Ovary (tissue), 9 donors: ENCODE data around the gene DCTN2. TPM values are rescaled to one million over a fixed set of nuclear protein-coding genes. Genes with fewer than 3 reads are reported as not detected.

Experiments used
- DNase-seq, 5 donors: peaks; one replicate each; pipeline ENCODE4 v3.0.0-alpha.2; 2019 to 2020
- H3K27ac ChIP-seq, 2 donors: fragments of 200-600 bp; one replicate each; pipeline versions ENCODE4 v1.5.1 to v1.8.0; 2019 to 2022
- H3K27me3 ChIP-seq: fragments of 200-600 bp; one replicate; pipeline ENCODE4 v1.8.0; 2022
- H3K36me3 ChIP-seq: fragments of 200-600 bp; sonication (generic); one replicate; pipeline ENCODE4 v1.5.1; 2019
- H3K4me1 ChIP-seq: one replicate; pipeline ENCODE4 v1.8.1; 2013; ENCODE audit warnings: mild to moderate bottlenecking, moderate library complexity; ENCODE audit not compliant: insufficient read depth
- H3K4me3 ChIP-seq: fragments of 200-600 bp; sonication (generic); one replicate; pipeline ENCODE4 v1.5.1; 2017
- H3K9me3 ChIP-seq, 2 donors: fragments of 200-600 bp in 1 of 2; sonication (generic) in 1 of 2; one replicate each; pipeline versions ENCODE4 v1.5.1 to v1.8.1; 2013 to 2019; ENCODE audit warnings: mild to moderate bottlenecking in 1 of 2, moderate library complexity in 1 of 2
- EP300 ChIP-seq: sonication (generic); formaldehyde crosslinking; IDR thresholded peaks from one replicate; pipeline ENCODE4 v1.6.1; 2017; ENCODE audit warnings: antibody characterized with exemption
- POLR2A ChIP-seq: fragments of 450-650 bp; IDR thresholded peaks from one replicate; pipeline ENCODE4 v1.6.1; 2017; ENCODE audit warnings: antibody characterized with exemption, mild to moderate bottlenecking, moderate library complexity
- WGBS, 3 donors: extraction: QIAGEN DNeasy Blood & Tissue Kit in 1 of 3; methylation state at CpG; one replicate each; pipeline versions ENCODE4 v1.1.5 to v1.1.7; 2013 to 2017; 5-methylcytosine and 5-hydroxymethylcytosine counted together
- intact Hi-C, 4 donors: fragments of 100-400 bp; cut with DNase I; formaldehyde crosslinking; loops; one replicate each; pipeline versions ENCODE4 v1.11.0 to v1.15.1; 2022 to 2023
- polyA plus RNA-seq, 2 donors: library from polyadenylated mRNA; stranded (reverse); fragments of 200-250 nt in 1 of 2; fragments of 350-450 nt in 1 of 2; fragmentation: Illumina TruSeq in 1 of 2; extraction: RNeasy Lipid Tissue Mini Kit (QIAGEN cat#74804) in 1 of 2; gene quantifications; one replicate each; pipeline ENCODE4 v1.2.3, GENCODE V29; 2013 to 2014
- total RNA-seq, 7 donors: library from RNA; depleted of rRNA in 2 of 7; stranded (reverse); fragments of >200 nt in 2 of 7; fragmentation: NEBNext Ultra II Directional in 3 of 7; extraction: Animal tissue kit (Norgen Biotek cat#: 25700) in 3 of 7; gene quantifications; one replicate each; pipeline versions ENCODE4 v1.1.0 to v1.2.4, GENCODE V29; 2016 to 2023
- TF ChIP-seq, protein P1 (sequence below), 3 donors: fragments of 450-650 bp in 2 of 3; fragments of 200-600 bp in 1 of 3; IDR thresholded peaks; one replicate each; pipeline versions ENCODE4 v1.5.1 to v1.8.0; 2016 to 2022; ENCODE audit warnings: antibody characterized with exemption in 3 of 3, mild to moderate bottlenecking in 1 of 3
- donor health status: DM: no; HTN: no; CAD: no; lungs with moderate emphysema.
- donor health status: DM: no; HTN: no; CAD: no.
- donor health status: Bipolar disorder and iron deficiency.
- donor health status: DM: yes; HTN: yes; CAD: no.
- donor health status: DM: no; HTN: no; CAD: no.
- donor health status: DM: yes; HTN: yes; CAD: no.

The DCTN2 gene
- total and polyA plus RNA-seq, 9 donors = 70.7 to 226 (median 98.0) TPM

DNA sequence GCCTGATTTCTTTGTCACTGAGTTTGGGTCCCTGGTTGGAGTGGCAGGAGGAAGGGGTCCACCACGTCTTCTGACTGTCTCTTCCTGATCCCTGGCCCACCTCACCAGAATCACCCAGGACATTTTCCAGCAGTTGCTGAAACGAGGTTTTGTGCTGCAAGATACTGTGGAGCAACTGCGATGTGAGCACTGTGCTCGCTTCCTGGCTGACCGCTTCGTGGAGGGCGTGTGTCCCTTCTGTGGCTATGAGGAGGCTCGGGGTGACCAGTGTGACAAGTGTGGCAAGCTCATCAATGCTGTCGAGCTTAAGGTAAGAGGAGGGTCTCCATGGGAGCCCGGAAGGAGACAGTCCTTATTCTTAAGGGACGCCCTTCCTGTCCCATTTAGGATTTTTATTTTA lies 46.8 kb downstream of the DCTN2 start:
- TF ChIP-seq POLR2A = no peak
- no peak for TF ChIP-seq EP300
- TF ChIP-seq, protein P1, sequence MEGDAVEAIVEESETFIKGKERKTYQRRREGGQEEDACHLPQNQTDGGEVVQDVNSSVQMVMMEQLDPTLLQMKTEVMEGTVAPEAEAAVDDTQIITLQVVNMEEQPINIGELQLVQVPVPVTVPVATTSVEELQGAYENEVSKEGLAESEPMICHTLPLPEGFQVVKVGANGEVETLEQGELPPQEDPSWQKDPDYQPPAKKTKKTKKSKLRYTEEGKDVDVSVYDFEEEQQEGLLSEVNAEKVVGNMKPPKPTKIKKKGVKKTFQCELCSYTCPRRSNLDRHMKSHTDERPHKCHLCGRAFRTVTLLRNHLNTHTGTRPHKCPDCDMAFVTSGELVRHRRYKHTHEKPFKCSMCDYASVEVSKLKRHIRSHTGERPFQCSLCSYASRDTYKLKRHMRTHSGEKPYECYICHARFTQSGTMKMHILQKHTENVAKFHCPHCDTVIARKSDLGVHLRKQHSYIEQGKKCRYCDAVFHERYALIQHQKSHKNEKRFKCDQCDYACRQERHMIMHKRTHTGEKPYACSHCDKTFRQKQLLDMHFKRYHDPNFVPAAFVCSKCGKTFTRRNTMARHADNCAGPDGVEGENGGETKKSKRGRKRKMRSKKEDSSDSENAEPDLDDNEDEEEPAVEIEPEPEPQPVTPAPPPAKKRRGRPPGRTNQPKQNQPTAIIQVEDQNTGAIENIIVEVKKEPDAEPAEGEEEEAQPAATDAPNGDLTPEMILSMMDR (IDR thresholded peaks at IDR 0.05) = no peak
- H3K9me3 ChIP-seq = no peaks in the 10 kb centered on the region
- H3K4me1 ChIP-seq = no peaks in the 10 kb centered on the region
- no peak for DNase-seq
- intact Hi-C loops = no loop called here
- no peaks in the 10 kb centered on the region for H3K27me3 ChIP-seq
- no peak overlapping the region for H3K4me3 ChIP-seq
- WGBS, 3 donors = 94 to 96% (median 95%) methylated on average over 11 of the region's 11 CpGs
- H3K36me3 ChIP-seq = no peaks in the 10 kb centered on the region
- H3K27ac ChIP-seq = no peak overlapping the region

- Histone ChIP-seq H3K27me3 (no peaks in the 10 kb centered on the region), H3K9me3 (no peaks in the 10 kb centered on the region), H3K4me3 (no peak overlapping the region), H3K27ac (no peak overlapping the region), H3K36me3 (no peaks in the 10 kb centered on the region), H3K4me1 (no peaks in the 10 kb centered on the region)
- 87 to 96% (median 91%) methylated on average over 4 of the region's 4 CpGs for WGBS, 3 donors
- no peak for DNase-seq
- intact Hi-C loops = no loop called here
- TF ChIP-seq POLR2A (no peak), EP300 (no peak)
- TF ChIP-seq, protein P1 (IDR thresholded peaks at IDR 0.05) = no peak
These were observed 48.4 kb downstream of the DCTN2 start for GRCh38 chr12:57498571-57498970.

- DNase-seq = no peak
- Histone ChIP-seq H3K4me3 (no peak overlapping the region), H3K9me3 (no peaks in the 10 kb centered on the region), H3K36me3 (no peaks in the 10 kb centered on the region), H3K27ac (no peak overlapping the region), H3K4me1 (no peaks in the 10 kb centered on the region), H3K27me3 (no peaks in the 10 kb centered on the region)
- TF ChIP-seq, protein P1 (IDR thresholded peaks at IDR 0.05) = no peak
- TF ChIP-seq EP300 (no peak), POLR2A (no peak)
- 68 to 83% (median 71%) methylated on average over 9 of the region's 9 CpGs for WGBS, 3 donors
- intact Hi-C loops = no loop called here
These were observed 48.9 kb downstream of the DCTN2 start for GRCh38 chr12:57498132-57498502.

DNA sequence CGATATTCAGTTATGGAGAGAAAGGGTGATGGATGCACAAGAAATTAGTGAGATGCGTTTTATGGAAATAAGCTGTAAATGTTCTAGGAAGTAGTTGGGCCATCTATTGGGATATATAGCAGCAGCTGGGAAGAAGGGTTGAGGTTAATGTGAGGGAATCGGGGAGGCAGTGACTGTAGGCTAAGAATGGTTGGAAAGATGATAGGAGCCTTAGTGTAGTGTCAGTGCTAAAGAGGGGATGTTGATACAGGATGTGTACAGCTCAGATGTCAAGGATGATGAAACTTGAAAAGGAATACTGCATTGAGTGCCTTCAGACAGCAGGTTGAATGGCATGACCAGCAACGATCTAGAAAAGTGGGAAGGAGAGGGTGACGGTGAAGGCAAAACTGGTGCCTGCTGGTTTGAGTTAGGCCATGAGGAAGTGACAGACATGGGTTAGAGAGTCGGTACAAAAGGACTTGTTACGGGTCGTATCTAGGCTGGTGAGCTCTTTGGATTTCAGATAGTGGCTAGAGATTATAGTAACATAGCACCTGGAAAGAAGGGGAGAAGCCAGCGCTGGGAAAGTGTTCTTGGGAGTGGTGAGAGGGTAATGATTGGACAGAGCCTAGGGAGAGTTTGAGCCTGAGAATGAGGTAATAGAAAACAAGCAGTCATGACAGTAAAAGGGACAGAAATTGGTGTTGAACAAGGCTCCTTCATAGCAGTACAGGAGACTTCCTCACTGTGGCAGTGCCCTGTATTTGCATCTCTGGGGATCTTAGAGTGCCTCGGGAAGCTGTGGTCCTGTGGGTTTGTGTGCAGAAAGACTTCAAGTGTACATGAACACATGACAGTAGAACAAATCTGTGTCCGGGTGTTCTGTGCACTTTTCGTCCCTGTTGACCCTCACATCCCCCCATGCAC lies 49.5 kb downstream of the DCTN2 start:
- no peak overlapping the region for H3K4me3 ChIP-seq
- H3K9me3 ChIP-seq = no peaks in the 10 kb centered on the region
- DNase-seq = no peak
- H3K27me3 ChIP-seq = no peaks in the 10 kb centered on the region
- no peak overlapping the region for H3K27ac ChIP-seq
- TF ChIP-seq, protein P1 (IDR thresholded peaks at IDR 0.05) = no peak
- no peak for TF ChIP-seq POLR2A
- no peak for TF ChIP-seq EP300
- 84 to 92% (median 86%) methylated on average over 12 of the region's 12 CpGs for WGBS, 3 donors
- intact Hi-C loops = no loop called here
- H3K4me1 ChIP-seq = no peaks in the 10 kb centered on the region
- H3K36me3 ChIP-seq = no peaks in the 10 kb centered on the region
